GM23248 (cell line): ENCODE measurements around the gene TMEM225.
"Not testable (repeated sequence)": the region's sequence is repeated elsewhere in the genome, so short reads cannot be mapped to it uniquely, and the experiment has no call there.

Source experiments
- EZH2 ChIP-seq: fragments of 200-600 bp; sonication (generic); IDR thresholded peaks from 2 replicates; pipeline ENCODE4 v1.6.1; 2018; ENCODE audit warnings: antibody characterized with exemption, mild to moderate bottlenecking; ENCODE audit not compliant: insufficient read depth, poor library complexity, severe bottlenecking
- EZH2phosphoT487 ChIP-seq: fragments of 200-600 bp; sonication (generic); IDR thresholded peaks from 2 replicates; pipeline ENCODE4 v1.6.1; 2018; ENCODE audit warnings: antibody characterized with exemption, moderate library complexity, mild to moderate bottlenecking, low read depth; ENCODE audit not compliant: insufficient read depth

GRCh38 chr11:123865293-123865692 lies 20.2 kb downstream of the TMEM225 start:
- not testable (repeated sequence) for TF ChIP-seq EZH2phosphoT487, EZH2
